ENCODE results near the gene PDGFD. TPM values are rescaled to one million over a fixed set of nuclear protein-coding genes. Genes with fewer than 3 reads are reported as not detected.

Gene PDGFD
- total and polyA plus RNA-seq, 2 donors (not counting 1 experiment from before 2014, with no cell fraction given) = 1.3 TPM

- no peak for DNase-seq (ENCODE audit: low read depth in 2 of 2)
- Histone ChIP-seq H4K20me1 (ENCODE audit: control insufficient read depth, extremely low read depth, insufficient read depth, low read length) (no peaks in the 10 kb centered on the region), H3K4me2 (ENCODE audit: extremely low read depth, insufficient read depth, low read length) (no peak overlapping the region), H3K4me1 (ENCODE audit: control insufficient read depth, extremely low read depth, insufficient read depth, low read length) (no peaks in the 10 kb centered on the region), H3K36me3 (ENCODE audit: control insufficient read depth, insufficient read depth, low read length) (no peaks in the 10 kb centered on the region), H3K27me3 (ENCODE audit: control insufficient read depth, insufficient read depth, low read length) (no peaks in the 10 kb centered on the region), H3K79me2 (ENCODE audit: control insufficient read depth, insufficient read depth, low read length) (no peaks in the 10 kb centered on the region), H3K9me3 (ENCODE audit: control insufficient read depth, insufficient read depth, low read depth, low read length) (no peaks in the 10 kb centered on the region), H3K4me3 (replicated peaks in 1 of 4; ENCODE audit: control extremely low read depth in 1 of 4, insufficient read depth in 1 of 4, low read depth in 3 of 4, low read length in 4 of 4) (no peak overlapping the region), H3K9ac (ENCODE audit: insufficient read depth, low read length) (no peak overlapping the region), H2AFZ (ENCODE audit: low read length) (no peak overlapping the region), H3K27ac (ENCODE audit: insufficient read depth, low read length) (no peak overlapping the region)
- TF ChIP-seq EZH2 (IDR thresholded peaks at IDR 0.05; ENCODE audit: low read length, missing control alignments) (no peak), CTCF (conservative IDR thresholded peaks at IDR 0.05 in 1 of 2, IDR thresholded peaks at IDR 0.05 in 1 of 2; ENCODE audit: low read depth in 1 of 2, low read length in 2 of 2) (no peak)
These were observed 234.6 kb downstream of the PDGFD start for GRCh38 chr11:103929170-103929903.

GRCh38 chr11:103928802-103929161, 235.2 kb downstream of the PDGFD start:
- H4K20me1 ChIP-seq (ENCODE audit: control insufficient read depth, extremely low read depth, insufficient read depth, low read length) = no peaks in the 10 kb centered on the region
- no peak overlapping the region for H3K4me2 ChIP-seq (ENCODE audit: extremely low read depth, insufficient read depth, low read length)
- no peaks in the 10 kb centered on the region for H3K36me3 ChIP-seq (ENCODE audit: control insufficient read depth, insufficient read depth, low read length)
- no peaks in the 10 kb centered on the region for H3K79me2 ChIP-seq (ENCODE audit: control insufficient read depth, insufficient read depth, low read length)
- no peak overlapping the region for H3K27ac ChIP-seq (ENCODE audit: insufficient read depth, low read length)
- no peak for DNase-seq (ENCODE audit: low read depth in 2 of 2)
- H3K27me3 ChIP-seq (ENCODE audit: control insufficient read depth, insufficient read depth, low read length) = no peaks in the 10 kb centered on the region
- H2AFZ ChIP-seq (ENCODE audit: low read length) = no peak overlapping the region
- no peak for TF ChIP-seq CTCF (conservative IDR thresholded peaks at IDR 0.05 in 1 of 2, IDR thresholded peaks at IDR 0.05 in 1 of 2; ENCODE audit: low read depth in 1 of 2, low read length in 2 of 2)
- no peaks in the 10 kb centered on the region for H3K9me3 ChIP-seq (ENCODE audit: control insufficient read depth, insufficient read depth, low read depth, low read length)
- no peak overlapping the region for H3K4me3 ChIP-seq (replicated peaks in 1 of 4; ENCODE audit: control extremely low read depth in 1 of 4, insufficient read depth in 1 of 4, low read depth in 3 of 4, low read length in 4 of 4)
- H3K4me1 ChIP-seq (ENCODE audit: control insufficient read depth, extremely low read depth, insufficient read depth, low read length) = no peaks in the 10 kb centered on the region
- no peak overlapping the region for H3K9ac ChIP-seq (ENCODE audit: insufficient read depth, low read length)

- TF ChIP-seq EZH2 (IDR thresholded peaks at IDR 0.05; ENCODE audit: low read length, missing control alignments) (no peak), CTCF (conservative IDR thresholded peaks at IDR 0.05 in 1 of 2, IDR thresholded peaks at IDR 0.05 in 1 of 2; ENCODE audit: low read depth in 1 of 2, low read length in 2 of 2) (no peak)
- no peaks in the 10 kb centered on the region for H3K79me2 ChIP-seq (ENCODE audit: control insufficient read depth, insufficient read depth, low read length)
- no peaks in the 10 kb centered on the region for H3K4me1 ChIP-seq (ENCODE audit: control insufficient read depth, extremely low read depth, insufficient read depth, low read length)
- H3K27ac ChIP-seq (ENCODE audit: insufficient read depth, low read length) = no peak overlapping the region
- no peak overlapping the region for H3K4me3 ChIP-seq (replicated peaks in 1 of 4; ENCODE audit: control extremely low read depth in 1 of 4, insufficient read depth in 1 of 4, low read depth in 3 of 4, low read length in 4 of 4)
- H3K9ac ChIP-seq (ENCODE audit: insufficient read depth, low read length) = no peak overlapping the region
- H3K36me3 ChIP-seq (ENCODE audit: control insufficient read depth, insufficient read depth, low read length) = no peaks in the 10 kb centered on the region
- H3K9me3 ChIP-seq (ENCODE audit: control insufficient read depth, insufficient read depth, low read depth, low read length) = no peaks in the 10 kb centered on the region
- no peak overlapping the region for H2AFZ ChIP-seq (ENCODE audit: low read length)
- no peak for DNase-seq (ENCODE audit: low read depth in 2 of 2)
- no peak overlapping the region for H3K4me2 ChIP-seq (ENCODE audit: extremely low read depth, insufficient read depth, low read length)
- no peaks in the 10 kb centered on the region for H4K20me1 ChIP-seq (ENCODE audit: control insufficient read depth, extremely low read depth, insufficient read depth, low read length)
- no peaks in the 10 kb centered on the region for H3K27me3 ChIP-seq (ENCODE audit: control insufficient read depth, insufficient read depth, low read length)
These were observed 235.7 kb downstream of the PDGFD start for GRCh38 chr11:103928040-103928801.
